Panc1 (cell line): ENCODE results near the gene CTLA4. TPM values are rescaled to one million over a fixed set of nuclear protein-coding genes. Genes with fewer than 3 reads are reported as not detected.

ENCODE experiments used
- ATAC-seq: fragments of 200-7000 bp; cut with Tn5 transposase; 2 replicates; pipeline ENCODE4 v1.9.1; 2020; ENCODE audit warnings: mild to moderate bottlenecking, moderate library complexity
- BruUV-seq: library from RNA; stranded (reverse); fragments of 400-500 nt; replicated peaks from 2 replicates; lab custom pipeline; 2021; lab: Mats Ljungman, UMichigan
- CTCF ChIA-PET: fragments of 300-600 bp; sonication (Branson Sonifier 250); formaldehyde crosslinking; loops from one replicate; lab custom pipeline; 2022; ENCODE audit warnings: antibody characterized with exemption; lab: Charles Lee
- POLR2A ChIA-PET: fragments of 300-600 bp; sonication (Branson Sonifier 250); formaldehyde crosslinking; loops from one replicate; lab custom pipeline; 2022; ENCODE audit warnings: antibody characterized with exemption; lab: Charles Lee
- DNase-seq: peaks from one replicate; pipeline ENCODE4 v3.0.0-alpha.2; 2010; ENCODE audit warnings: low read depth, low spot score
- H3K27ac ChIP-seq: 2 replicates; pipeline ENCODE4 v1.5.1; 2011; ENCODE audit warnings: mild to moderate bottlenecking, low read length, inconsistent platforms
- H3K27me3 ChIP-seq: fragments of 200-500 bp; sonication (Bioruptor generic); 2 replicates; pipeline ENCODE4 v1.6.0; 2014; ENCODE audit warnings: low read length, inconsistent platforms; ENCODE audit not compliant: control insufficient read depth, insufficient read depth
- H3K36me3 ChIP-seq: fragments of 200-500 bp; sonication (Bioruptor generic); 2 replicates; pipeline ENCODE4 v1.5.1; 2014; ENCODE audit warnings: inconsistent platforms, mild to moderate bottlenecking, low read length, moderate library complexity; ENCODE audit not compliant: control insufficient read depth, insufficient read depth
- H3K4me1 ChIP-seq: 2 replicates; pipeline ENCODE4 v1.5.1; 2011; ENCODE audit warnings: inconsistent platforms, mild to moderate bottlenecking, low read length, moderate library complexity; ENCODE audit not compliant: control insufficient read depth, insufficient read depth
- H3K4me3 ChIP-seq, 2 experiments: 2 replicates each; pipeline ENCODE4 v1.5.1; 2011 to 2012; ENCODE audit warnings: low read depth in 2 of 2, low read length in 2 of 2, mild to moderate bottlenecking in 2 of 2, inconsistent platforms in 1 of 2, moderate library complexity in 1 of 2
- H3K9me3 ChIP-seq: fragments of 200-500 bp; sonication (Bioruptor generic); 2 replicates; pipeline ENCODE4 v1.5.1; 2014; ENCODE audit warnings: low read depth, mild to moderate bottlenecking, inconsistent platforms, low read length, moderate library complexity; ENCODE audit not compliant: control insufficient read depth, insufficient read depth
- CTCF ChIP-seq: fragments of 450-650 bp; IDR thresholded peaks from 2 replicates; pipeline ENCODE4 v1.5.1; 2017; ENCODE audit warnings: mild to moderate bottlenecking
- POLR2AphosphoS5 ChIP-seq: IDR thresholded peaks from 2 replicates; pipeline ENCODE4 v1.6.1; 2012; ENCODE audit warnings: mild to moderate bottlenecking, low read depth, low read length, moderate library complexity
- REST ChIP-seq, 2 experiments: IDR thresholded peaks; 2 replicates each; pipeline ENCODE4 v1.6.1; 2011 to 2012; ENCODE audit warnings: low read depth in 2 of 2, control low read depth in 1 of 2, low read length in 1 of 2, mild to moderate bottlenecking in 1 of 2, moderate library complexity in 1 of 2; ENCODE audit not compliant: insufficient read depth in 1 of 2
- SIN3A ChIP-seq: IDR thresholded peaks from 2 replicates; pipeline ENCODE4 v1.6.1; 2012; ENCODE audit warnings: low read depth, mild to moderate bottlenecking, low read length, moderate library complexity, borderline replicate concordance; ENCODE audit not compliant: insufficient read depth
- TCF7L2 ChIP-seq: IDR thresholded peaks from 2 replicates; pipeline ENCODE4 v1.6.1; 2011; ENCODE audit warnings: mild to moderate bottlenecking, low read depth, low read length, inconsistent platforms
- in situ Hi-C: cut with HindIII; loops from 2 replicates; pipeline ENCODE4 v1.10.0; 2016; ENCODE audit warnings: low sequenced_read_pairs, low pct_unique_long_range_greater_than_20kb
- intact Hi-C: fragments of 100-400 bp; cut with micrococcal nuclease; formaldehyde crosslinking; loops from one replicate; pipeline ENCODE4 v1.10.0; 2022; ENCODE audit not compliant: unreplicated experiment
- total RNA-seq: library from RNA; stranded (reverse); gene quantifications from one replicate; pipeline ENCODE4 v1.2.1, GENCODE V29; 2021; ENCODE audit not compliant: unreplicated experiment

Gene CTLA4
- total RNA-seq, 1 experiment from 2014 or later = 0.08 TPM

- Histone ChIP-seq H3K9me3 (no peaks in the 10 kb centered on the region), H3K27ac (no peak overlapping the region), H3K36me3 (no peaks in the 10 kb centered on the region), H3K4me1 (no peaks in the 10 kb centered on the region), H3K4me3 (no peak overlapping the region), H3K27me3 (peaks cover 17% of the 10 kb centered on the region)
- TF ChIP-seq TCF7L2 = no peak
- TF ChIP-seq REST (IDR thresholded peaks at IDR 0.05; ENCODE audit: insufficient read depth in 1 of 2, low read depth in 2 of 2, low read length in 1 of 2) = no peak
- ATAC-seq (no peak), DNase-seq (no peak)
- ChIA-PET CTCF (no interaction called here), POLR2A (no interaction called here)
- intact Hi-C loops = no loop called here
- BruUV-seq = no TSS peak
- in situ Hi-C loops = no loop called here
Observed at GRCh38 chr2:203853271-203853670, 14.3 kb upstream of the CTLA4 start.

GRCh38 chr2:203853722-203854121, 13.8 kb upstream of the CTLA4 start:
- ATAC-seq (no peak), DNase-seq (no peak)
- H3K36me3 ChIP-seq = no peaks in the 10 kb centered on the region
- ChIA-PET POLR2A (no interaction called here), CTCF (no interaction called here)
- intact Hi-C loops (no loop called here), in situ Hi-C loops (no loop called here)
- no peak overlapping the region for H3K27ac ChIP-seq
- H3K9me3 ChIP-seq = no peaks in the 10 kb centered on the region
- no peak for TF ChIP-seq TCF7L2
- no peak for TF ChIP-seq SIN3A
- no peak for TF ChIP-seq CTCF
- no peak for TF ChIP-seq POLR2AphosphoS5
- no peak for TF ChIP-seq REST (IDR thresholded peaks at IDR 0.05; ENCODE audit: insufficient read depth in 1 of 2, low read depth in 2 of 2, low read length in 1 of 2)
- no peak overlapping the region for H3K4me3 ChIP-seq
- peaks cover 17% of the 10 kb centered on the region for H3K27me3 ChIP-seq
- no peaks in the 10 kb centered on the region for H3K4me1 ChIP-seq
- no TSS peak for BruUV-seq
